HG02642 (cell line): ENCODE data around the gene SNX9.
A peak's percentile ranks its signal among the peaks of the same experiment; 100 is the strongest.
"Not testable (repeated sequence)": the region's sequence is repeated elsewhere in the genome, so short reads cannot be mapped to it uniquely, and the experiment has no call there.

ENCODE experiments used
- ATAC-seq: cut with Tn5 transposase; IDR thresholded peaks from one replicate; pipeline ENCODE4 v1.9.1; 2021; ENCODE audit warnings: mild to moderate bottlenecking; ENCODE audit not compliant: unreplicated experiment, poor library complexity

The SNX9 gene

GRCh38 chr6:157830354-157831017 lies 7.4 kb downstream of the SNX9 start:
- peak; percentile 97 for ATAC-seq

- no peak for ATAC-seq
Observed at GRCh38 chr6:157831018-157831369, 7.9 kb downstream of the SNX9 start.

- ATAC-seq, result no peak
Observed at GRCh38 chr6:157831424-157832249, 8.6 kb downstream of the SNX9 start.

GRCh38 chr6:157832250-157832967 lies 9.4 kb downstream of the SNX9 start:
- ATAC-seq, result no peak

GRCh38 chr6:157834549-157834948 lies 11.5 kb downstream of the SNX9 start:
- no peak for ATAC-seq

- ATAC-seq, result no peak
Observed at GRCh38 chr6:157838718-157839430, 15.8 kb downstream of the SNX9 start.

GRCh38 chr6:157839606-157840005 lies 16.6 kb downstream of the SNX9 start:
- ATAC-seq, result no peak

- no peak for ATAC-seq
Observed at GRCh38 chr6:157840261-157840660, 17.2 kb downstream of the SNX9 start.

GRCh38 chr6:157840776-157841175 lies 17.7 kb downstream of the SNX9 start:
- ATAC-seq, result no peak

GRCh38 chr6:157841211-157841840 lies 18.3 kb downstream of the SNX9 start:
- peak; percentile 93 for ATAC-seq

GRCh38 chr6:157842212-157842611 lies 19.2 kb downstream of the SNX9 start:
- ATAC-seq, result no peak

GRCh38 chr6:157844196-157844595 lies 21.1 kb downstream of the SNX9 start:
- ATAC-seq, result not testable (repeated sequence)

GRCh38 chr6:157845493-157846259 lies 22.6 kb downstream of the SNX9 start:
- no peak for ATAC-seq

- ATAC-seq, result no peak
Observed at GRCh38 chr6:157847846-157848245, 24.8 kb downstream of the SNX9 start.

GRCh38 chr6:157848693-157849092 lies 25.6 kb downstream of the SNX9 start:
- ATAC-seq, result no peak

- no peak for ATAC-seq
Observed at GRCh38 chr6:157849288-157850017, 26.4 kb downstream of the SNX9 start.

GRCh38 chr6:157850030-157850429 lies 27.0 kb downstream of the SNX9 start:
- ATAC-seq, result no peak

GRCh38 chr6:157853018-157853805 lies 30.2 kb downstream of the SNX9 start:
- no peak for ATAC-seq
